ENCODE measurements around the gene NDOR1. TPM values are rescaled to one million over a fixed set of nuclear protein-coding genes. Genes with fewer than 3 reads are reported as not detected.
"Not testable (repeated sequence)": the region's sequence is repeated elsewhere in the genome, so short reads cannot be mapped to it uniquely, and the experiment has no call there.

NDOR1 gene
- total and polyA plus RNA-seq, 4 donors, result 4.5 to 22.0 (median 12.0) TPM

DNA sequence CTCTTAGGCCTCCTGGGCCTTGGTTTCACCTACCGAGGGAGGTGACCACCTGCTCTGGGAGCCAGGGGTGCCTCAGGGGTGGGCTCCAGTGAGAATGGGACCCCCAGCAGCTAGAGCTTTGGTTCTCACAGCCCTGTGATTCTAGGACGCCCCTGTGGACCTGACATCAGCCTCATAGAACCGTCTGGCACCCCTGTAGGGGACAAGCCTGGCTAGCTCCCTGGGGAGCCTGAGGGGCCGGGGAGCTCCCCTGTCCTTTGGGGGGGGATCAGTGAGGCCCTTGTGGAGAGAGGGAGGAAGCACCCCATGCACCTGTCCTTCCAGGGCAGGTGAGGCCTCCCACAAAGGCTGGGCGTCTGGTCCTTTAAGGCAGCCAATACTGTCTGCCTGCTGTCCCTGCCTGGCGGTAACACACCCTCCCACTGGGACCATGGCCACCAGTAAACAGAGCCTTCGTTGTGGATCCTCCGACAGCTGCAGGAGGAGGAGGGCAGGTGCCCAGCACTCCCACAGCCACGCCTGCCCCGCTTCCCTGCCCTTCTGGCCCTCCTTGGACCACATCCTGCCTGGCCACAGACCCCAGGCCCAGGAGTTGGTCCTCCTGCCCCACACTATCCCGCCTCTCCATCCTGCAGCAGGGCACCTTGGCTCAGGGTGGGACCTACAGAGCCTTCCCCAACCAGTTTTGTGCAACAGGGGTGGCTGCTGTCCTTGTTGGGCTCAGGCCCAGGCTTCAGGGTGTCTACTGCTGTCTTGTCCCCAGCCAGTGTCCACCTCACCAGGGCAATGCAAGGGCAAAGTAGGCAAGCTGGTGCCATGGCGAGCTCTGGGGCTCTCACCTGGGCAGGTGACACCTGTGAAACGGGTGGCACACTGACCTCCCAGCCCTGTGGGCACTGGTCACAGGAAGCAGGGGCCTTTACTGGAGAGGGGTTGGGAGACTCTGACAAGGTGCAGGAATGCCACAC, 32.5 kb downstream of the NDOR1 start:
- no peaks in the 10 kb centered on the region for H3K27me3 ChIP-seq (ENCODE audit: control insufficient read depth in 3 of 3, insufficient read depth in 3 of 3, low read length in 2 of 3)
- H3K4me1 ChIP-seq (ENCODE audit: control insufficient read depth in 5 of 5, insufficient read depth in 5 of 5, low read length in 5 of 5), result peaks cover 0 to 26% (median 9%) of the 10 kb centered on the region in 5 donors
- peaks cover 0 to 11% (median 6%) of the 10 kb centered on the region in 4 donors for H3K36me3 ChIP-seq (ENCODE audit: control insufficient read depth in 4 of 4, insufficient read depth in 4 of 4, low read length in 4 of 4)
- DNase-seq, result no peak
- H3K27ac ChIP-seq (ENCODE audit: low read depth in 1 of 2, low read length in 1 of 2), result no peak overlapping the region
- ATAC-seq (ENCODE audit: insufficient read depth, low FRiP score), result no peak
- no peaks in the 10 kb centered on the region for H3K9me3 ChIP-seq (ENCODE audit: control insufficient read depth in 4 of 4, insufficient read depth in 3 of 4, low read length in 3 of 4)
- no peak for TF ChIP-seq CTCF (IDR thresholded peaks at IDR 0.05; ENCODE audit: control extremely low read depth, extremely low read depth)
- 82 to 83% methylated on average over 13 of the region's 13 CpGs for WGBS, 2 donors
- no peak overlapping the region for H3K9ac ChIP-seq (ENCODE audit: insufficient read depth in 1 of 2, low read length in 2 of 2)
- no peak overlapping the region for H3K4me3 ChIP-seq

GRCh38 chr9:137239541-137240200, 34.2 kb downstream of the NDOR1 start:
- peak overlapping the region in 1 of 2 donors; percentile 53 for H3K9ac ChIP-seq (ENCODE audit: insufficient read depth in 1 of 2, low read length in 2 of 2)
- not testable (repeated sequence) for H3K9me3 ChIP-seq (ENCODE audit: control insufficient read depth in 4 of 4, insufficient read depth in 3 of 4, low read length in 3 of 4); DNase-seq; ATAC-seq (ENCODE audit: insufficient read depth, low FRiP score); H3K27me3 ChIP-seq (ENCODE audit: control insufficient read depth in 3 of 3, insufficient read depth in 3 of 3, low read length in 2 of 3)
- 50 to 51% methylated on average over 27 of the region's 27 CpGs for WGBS, 2 donors
- H3K27ac ChIP-seq (ENCODE audit: low read depth in 1 of 2, low read length in 1 of 2), result peak overlapping the region; percentile 97
- peaks cover 0 to 20% (median 12%) of the 10 kb centered on the region in 4 donors for H3K36me3 ChIP-seq (ENCODE audit: control insufficient read depth in 4 of 4, insufficient read depth in 4 of 4, low read length in 4 of 4)
- peaks cover 0 to 27% (median 9%) of the 10 kb centered on the region in 5 donors for H3K4me1 ChIP-seq (ENCODE audit: control insufficient read depth in 5 of 5, insufficient read depth in 5 of 5, low read length in 5 of 5)
- H3K4me3 ChIP-seq, result peak overlapping the region; percentile 47

- peak overlapping the region; percentile 47 for H3K4me3 ChIP-seq
- no peak for TF ChIP-seq CTCF (IDR thresholded peaks at IDR 0.05; ENCODE audit: control extremely low read depth, extremely low read depth)
- no peaks in the 10 kb centered on the region for H3K27me3 ChIP-seq (ENCODE audit: control insufficient read depth in 3 of 3, insufficient read depth in 3 of 3, low read length in 2 of 3)
- DNase-seq (peak; percentile 87 to 91 (median 88)), ATAC-seq (ENCODE audit: insufficient read depth, low FRiP score) (peak; percentile 15)
- WGBS, 2 donors, result 0 to 1% methylated on average over 41 to 58 of the region's 58 CpGs
- no peaks in the 10 kb centered on the region for H3K9me3 ChIP-seq (ENCODE audit: control insufficient read depth in 4 of 4, insufficient read depth in 3 of 4, low read length in 3 of 4)
- peak overlapping the region in 1 of 2 donors; percentile 53 for H3K9ac ChIP-seq (ENCODE audit: insufficient read depth in 1 of 2, low read length in 2 of 2)
- peaks cover 0 to 27% (median 9%) of the 10 kb centered on the region in 5 donors for H3K4me1 ChIP-seq (ENCODE audit: control insufficient read depth in 5 of 5, insufficient read depth in 5 of 5, low read length in 5 of 5)
- H3K27ac ChIP-seq (ENCODE audit: low read depth in 1 of 2, low read length in 1 of 2), result peak overlapping the region; percentile 97
- peaks cover 0 to 20% (median 12%) of the 10 kb centered on the region in 4 donors for H3K36me3 ChIP-seq (ENCODE audit: control insufficient read depth in 4 of 4, insufficient read depth in 4 of 4, low read length in 4 of 4)
These were observed 34.9 kb downstream of the NDOR1 start for GRCh38 chr9:137240318-137240840.
